Hepatocyte (in vitro differentiated cells): ENCODE measurements around the gene TBC1D17.

Experiments
- CTCF ChIP-seq: fragments of 200-600 bp; sonication (generic); IDR thresholded peaks from 2 replicates; pipeline ENCODE4 v1.5.1; 2016; ENCODE audit warnings: antibody characterized with exemption, mild to moderate bottlenecking; ENCODE audit not compliant: poor library complexity
- EZH2phosphoT487 ChIP-seq: fragments of 200-600 bp; sonication (generic); IDR thresholded peaks from one replicate; pipeline ENCODE4 v1.6.1; 2018; ENCODE audit warnings: antibody characterized with exemption, mild to moderate bottlenecking, low read depth, moderate library complexity; ENCODE audit not compliant: unreplicated experiment, severe bottlenecking

GRCh38 chr19:49887665-49888509 is 10.4 kb downstream of the TBC1D17 start:
- TF ChIP-seq CTCF (no peak), EZH2phosphoT487 (no peak)
